CD4-positive, alpha-beta T cell treated with Interleukin-17A for 4 hours (primary cell): Measurements from ENCODE around the gene CDH1.
"Not testable (repeated sequence)": the region's sequence is repeated elsewhere in the genome, so short reads cannot be mapped to it uniquely, and the experiment has no call there.

Experiments used
- DNase-seq: peaks from one replicate; pipeline ENCODE4 v3.0.0-alpha.2; 2020; ENCODE audit warnings: mixed read lengths

CDH1 gene

DNA sequence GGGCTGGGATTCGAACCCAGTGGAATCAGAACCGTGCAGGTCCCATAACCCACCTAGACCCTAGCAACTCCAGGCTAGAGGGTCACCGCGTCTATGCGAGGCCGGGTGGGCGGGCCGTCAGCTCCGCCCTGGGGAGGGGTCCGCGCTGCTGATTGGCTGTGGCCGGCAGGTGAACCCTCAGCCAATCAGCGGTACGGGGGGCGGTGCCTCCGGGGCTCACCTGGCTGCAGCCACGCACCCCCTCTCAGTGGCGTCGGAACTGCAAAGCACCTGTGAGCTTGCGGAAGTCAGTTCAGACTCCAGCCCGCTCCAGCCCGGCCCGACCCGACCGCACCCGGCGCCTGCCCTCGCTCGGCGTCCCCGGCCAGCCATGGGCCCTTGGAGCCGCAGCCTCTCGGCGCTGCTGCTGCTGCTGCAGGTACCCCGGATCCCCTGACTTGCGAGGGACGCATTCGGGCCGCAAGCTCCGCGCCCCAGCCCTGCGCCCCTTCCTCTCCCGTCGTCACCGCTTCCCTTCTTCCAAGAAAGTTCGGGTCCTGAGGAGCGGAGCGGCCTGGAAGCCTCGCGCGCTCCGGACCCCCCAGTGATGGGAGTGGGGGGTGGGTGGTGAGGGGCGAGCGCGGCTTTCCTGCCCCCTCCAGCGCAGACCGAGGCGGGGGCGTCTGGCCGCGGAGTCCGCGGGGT, at the start of gene CDH1:
CDH1 (plus strand) TSS at position 247 of the 684 bp plus-strand sequence; CDS start at position 371, 124 bp downstream.
- peak; percentile 34 for DNase-seq

DNA sequence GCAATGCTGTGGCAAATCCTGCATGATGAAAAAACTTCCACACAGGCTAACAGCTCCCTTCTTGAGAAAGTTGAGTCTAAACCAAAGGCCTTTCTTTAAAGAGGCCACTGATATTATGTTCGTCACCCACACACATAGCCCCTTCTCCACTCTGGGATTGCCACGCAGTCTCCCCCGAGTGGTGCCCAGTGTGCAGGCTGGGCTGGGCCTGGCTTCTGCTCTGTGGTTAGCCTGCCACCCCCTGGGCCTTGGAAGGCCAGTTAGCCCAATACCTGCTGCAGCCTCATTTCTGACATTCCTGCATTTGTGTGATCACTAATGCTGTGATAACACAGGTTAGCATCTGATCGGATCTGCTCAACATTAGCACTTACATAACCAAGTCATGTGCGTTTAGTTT, 47.2 kb upstream of the CDH1 start:
- no peak for DNase-seq

DNA sequence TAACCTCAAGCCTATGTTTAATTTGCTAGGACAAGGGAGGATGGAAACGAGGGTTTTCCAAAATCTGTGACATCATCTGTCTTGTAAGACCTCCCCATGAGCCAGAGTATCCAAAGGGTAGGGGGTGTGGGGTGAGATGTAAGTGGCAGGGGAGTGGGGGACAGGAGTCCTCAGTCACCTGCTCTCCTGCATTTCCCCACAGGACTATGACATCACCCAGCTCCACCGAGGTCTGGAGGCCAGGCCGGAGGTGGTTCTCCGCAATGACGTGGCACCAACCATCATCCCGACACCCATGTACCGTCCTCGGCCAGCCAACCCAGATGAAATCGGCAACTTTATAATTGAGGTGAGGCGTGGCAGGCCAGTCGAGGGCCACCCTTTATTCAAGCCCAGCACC, 41.5 kb upstream of the CDH1 start:
- no peak for DNase-seq

DNA sequence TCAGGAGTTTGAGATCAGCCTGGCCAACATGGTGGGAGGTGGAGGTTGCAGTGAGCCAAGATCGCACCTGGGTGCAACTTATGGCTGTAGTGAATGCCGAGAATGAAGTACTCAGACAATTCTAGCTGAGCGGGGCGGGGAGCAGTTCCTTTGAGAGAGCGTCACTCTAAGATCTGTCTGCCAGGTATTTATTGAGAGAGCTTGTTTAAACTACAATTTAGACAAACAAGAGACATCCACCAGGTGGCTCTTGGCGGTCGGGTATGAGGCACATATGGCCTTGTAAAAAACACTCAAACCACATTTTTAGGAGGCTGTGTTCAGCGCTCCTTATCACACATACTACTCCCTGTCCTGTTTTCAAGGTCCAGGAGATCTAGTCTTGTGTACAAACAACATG, 40.6 kb upstream of the CDH1 start:
- DNase-seq: no peak

DNA sequence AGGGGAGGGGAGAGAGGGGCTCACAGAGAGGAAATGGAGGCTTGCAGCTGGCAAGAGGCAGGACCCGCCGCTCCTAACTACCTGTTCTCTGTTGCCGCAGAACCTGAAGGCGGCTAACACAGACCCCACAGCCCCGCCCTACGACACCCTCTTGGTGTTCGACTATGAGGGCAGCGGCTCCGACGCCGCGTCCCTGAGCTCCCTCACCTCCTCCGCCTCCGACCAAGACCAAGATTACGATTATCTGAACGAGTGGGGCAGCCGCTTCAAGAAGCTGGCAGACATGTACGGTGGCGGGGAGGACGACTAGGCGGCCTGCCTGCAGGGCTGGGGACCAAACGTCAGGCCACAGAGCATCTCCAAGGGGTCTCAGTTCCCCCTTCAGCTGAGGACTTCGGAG, 39.0 kb upstream of the CDH1 start:
- no peak for DNase-seq

DNA sequence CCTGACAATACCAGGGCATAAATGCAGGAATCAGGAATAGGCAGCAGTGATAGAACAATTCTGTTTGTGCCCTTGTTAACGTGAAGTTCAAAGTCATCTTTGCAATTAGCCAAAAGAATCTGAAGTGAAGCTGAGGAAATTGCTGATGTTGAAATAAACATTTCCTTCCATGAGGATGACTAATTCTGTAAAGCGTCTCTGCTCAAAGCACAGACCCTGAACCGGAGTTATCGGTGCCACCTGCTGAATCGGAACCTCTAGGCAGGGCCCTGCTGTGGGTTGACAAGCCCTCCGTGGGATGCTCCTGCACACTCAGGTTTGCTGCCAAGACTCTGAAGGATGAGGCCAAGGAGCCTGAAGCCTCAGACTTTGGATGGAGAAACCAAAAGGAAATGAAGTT, 37.0 kb upstream of the CDH1 start:
- DNase-seq: no peak

DNA sequence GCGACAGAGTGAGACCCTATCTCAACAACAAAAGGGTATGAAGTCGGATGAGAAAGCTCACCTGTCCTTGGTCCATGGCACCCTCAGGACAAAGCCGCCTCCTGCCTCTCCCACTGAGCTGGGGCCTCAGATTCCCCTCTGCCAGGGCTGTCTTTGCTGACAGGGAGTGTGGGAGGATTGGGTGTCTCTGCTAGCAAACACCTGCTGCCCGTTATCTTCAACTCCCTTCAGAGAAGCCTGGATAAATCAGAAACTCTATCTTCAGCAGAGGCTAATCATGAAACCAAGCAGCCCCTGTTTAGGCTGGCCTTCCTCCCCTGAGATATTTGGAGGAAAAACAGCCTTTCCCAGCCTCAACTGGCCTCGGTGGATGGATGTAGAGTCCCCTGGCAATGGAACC, 36.3 kb upstream of the CDH1 start:
- no peak for DNase-seq

DNA sequence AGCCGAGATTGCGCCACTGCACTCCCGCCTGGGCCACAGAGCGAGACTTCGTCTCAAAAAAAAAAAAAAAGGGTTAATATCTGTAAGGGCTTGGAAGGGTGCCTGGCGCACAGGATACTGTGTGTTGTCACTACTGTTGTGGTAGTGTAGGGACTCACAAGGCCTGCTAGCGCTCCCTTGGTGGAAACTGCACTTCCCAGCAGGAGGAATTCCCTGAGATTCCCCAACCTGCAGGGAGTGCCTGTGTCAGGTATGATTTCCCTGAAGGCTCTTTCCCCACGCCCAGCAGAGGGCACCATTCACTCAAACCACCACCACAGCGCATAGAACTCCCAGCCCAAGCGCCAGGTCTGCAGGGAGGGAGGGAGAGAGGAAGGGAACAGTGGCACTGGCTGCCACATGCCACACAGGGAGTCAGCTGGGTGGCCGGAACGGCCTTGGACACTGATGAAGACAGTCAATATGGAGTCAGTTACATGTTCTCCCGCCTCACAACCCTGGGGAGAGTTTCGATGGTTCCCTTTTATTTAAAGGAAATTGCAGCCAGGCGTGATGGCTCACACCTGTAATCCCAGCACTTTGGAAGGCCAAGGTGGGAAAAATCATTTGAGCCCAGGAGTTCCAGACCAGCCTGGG, 32.7 kb upstream of the CDH1 start:
- peak; percentile 63 for DNase-seq

DNA sequence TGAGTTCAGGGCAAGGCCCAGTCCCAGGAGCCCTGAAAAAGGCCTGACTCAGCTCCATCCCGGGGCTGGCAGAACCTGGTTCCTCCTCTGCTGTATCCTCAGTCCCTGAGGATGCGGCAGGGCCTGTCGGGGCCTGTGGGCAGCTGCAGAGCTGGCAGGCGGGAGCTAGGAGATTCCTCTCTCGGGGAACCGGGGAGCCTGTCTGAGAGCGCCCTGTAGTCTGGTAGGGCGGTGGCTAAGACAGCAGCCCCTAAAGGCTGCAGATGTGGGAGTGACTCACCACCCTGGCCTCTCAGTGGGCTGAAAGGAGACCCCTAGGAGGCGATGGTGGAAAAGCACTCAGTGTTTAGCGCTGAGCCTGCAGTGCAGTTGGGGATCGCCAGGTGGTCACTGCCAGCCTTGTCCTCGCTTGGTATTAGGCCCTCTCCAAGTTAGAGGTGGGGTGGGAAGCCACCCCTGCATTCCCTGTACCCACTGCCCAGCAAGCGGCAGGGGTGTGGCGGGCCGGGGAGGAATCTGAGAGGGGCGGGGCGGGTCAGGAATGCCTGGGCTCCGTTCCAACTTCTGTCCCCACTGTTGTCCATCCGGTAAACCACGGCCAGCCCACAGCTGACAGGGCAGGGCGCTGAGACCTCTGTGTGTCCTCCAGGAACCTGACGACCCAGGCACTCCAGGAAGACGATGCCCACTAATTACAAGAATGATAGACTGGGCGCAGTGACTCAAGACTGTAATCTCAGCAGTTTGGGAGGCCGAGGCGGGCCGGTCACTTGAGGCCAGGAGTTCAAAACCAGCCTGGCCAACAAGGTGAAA, 29.5 kb upstream of the CDH1 start:
- no peak for DNase-seq

DNA sequence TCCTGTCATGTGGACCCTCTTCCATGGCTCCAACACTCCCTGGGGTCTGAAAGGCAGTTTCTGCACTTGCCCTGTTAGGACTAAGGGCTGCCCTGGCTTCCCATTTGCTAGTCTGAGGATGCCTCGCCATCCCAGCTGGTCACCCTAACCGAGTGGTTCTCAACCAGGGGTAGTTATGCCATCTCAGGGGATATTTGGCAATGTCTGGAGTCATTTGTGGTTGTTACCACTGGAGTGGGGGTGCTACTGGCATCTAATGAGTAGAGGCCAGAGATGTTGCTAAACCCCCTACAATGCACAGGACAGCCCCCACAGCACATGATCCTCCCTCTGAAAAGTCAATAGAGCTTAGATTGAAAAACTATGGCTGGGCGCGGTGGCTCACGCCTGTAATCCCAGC, 26.9 kb upstream of the CDH1 start:
- DNase-seq: no peak

DNA sequence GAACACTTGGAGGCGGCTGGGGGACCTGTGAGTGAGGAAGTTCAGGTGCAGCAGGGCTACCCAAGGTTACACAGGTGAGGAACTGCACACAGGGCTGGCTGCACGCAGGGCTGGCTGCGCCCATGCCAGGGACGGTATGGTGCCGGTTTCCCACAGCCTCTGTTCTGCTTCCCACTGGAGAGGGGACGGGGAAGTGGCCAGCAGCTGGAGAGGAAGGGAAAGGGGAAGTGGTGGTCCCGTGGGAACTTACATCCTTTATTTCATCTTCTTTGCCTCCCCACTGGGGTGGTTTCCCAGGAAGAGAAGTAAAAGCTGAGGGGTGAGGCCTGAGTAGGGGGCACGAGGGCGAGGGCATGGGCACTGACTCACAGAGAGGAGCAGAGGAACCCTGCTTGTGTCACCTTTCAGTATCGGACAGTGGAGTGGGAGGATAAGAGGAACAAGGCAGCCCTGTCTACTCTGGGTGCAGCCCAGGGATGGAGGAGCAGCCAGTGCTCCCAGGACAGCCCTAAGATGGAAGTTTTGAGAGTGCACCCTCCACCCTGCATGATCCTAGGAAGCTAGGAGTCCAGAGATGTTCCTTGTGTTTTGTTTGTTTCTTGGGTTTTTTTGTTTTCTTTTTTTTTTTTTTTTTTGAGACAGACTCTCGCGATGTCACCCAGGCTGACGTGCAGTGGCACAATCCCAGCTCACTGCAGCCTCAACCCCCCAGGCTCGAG, 25.5 kb upstream of the CDH1 start:
- DNase-seq: no peak

DNA sequence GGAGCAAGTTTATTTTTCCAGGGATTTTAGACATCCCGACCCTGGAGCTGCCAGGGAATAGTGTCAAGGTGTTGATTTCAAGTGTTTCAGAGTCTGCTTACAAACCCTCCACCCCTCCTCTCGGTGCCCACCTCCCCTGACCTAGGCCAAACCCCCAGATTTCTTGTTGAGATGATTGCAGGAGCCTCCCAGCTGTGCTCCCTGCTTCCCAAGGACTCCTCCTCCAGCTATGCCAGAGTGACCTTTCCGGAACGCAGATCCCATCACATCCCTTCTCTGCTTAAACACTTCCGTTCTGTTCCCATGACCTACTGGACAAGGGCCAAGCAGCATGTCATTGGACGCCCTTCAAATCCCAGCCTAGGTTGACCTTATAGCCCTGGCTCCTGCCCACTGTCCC, 23.7 kb upstream of the CDH1 start:
- DNase-seq: no peak

DNA sequence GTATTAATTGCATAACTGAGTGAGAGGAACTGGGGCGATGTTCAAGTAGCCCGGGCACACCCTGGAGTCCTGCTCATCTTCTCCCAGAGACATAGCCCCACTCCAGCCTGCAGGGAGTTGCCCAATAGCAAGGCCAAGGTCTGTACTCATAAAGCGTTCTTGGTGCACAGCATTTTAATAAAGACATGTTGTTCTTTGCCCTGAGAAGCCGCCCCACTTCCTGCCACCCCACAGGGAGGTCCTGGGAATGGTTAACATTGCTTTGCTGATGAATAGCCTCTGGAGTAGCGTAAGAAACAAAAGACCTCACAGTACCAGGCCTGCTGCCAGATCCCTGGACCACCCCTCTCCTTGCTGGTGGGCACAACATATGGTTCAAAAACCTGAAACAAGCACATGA, 21.6 kb upstream of the CDH1 start:
- DNase-seq: no peak

DNA sequence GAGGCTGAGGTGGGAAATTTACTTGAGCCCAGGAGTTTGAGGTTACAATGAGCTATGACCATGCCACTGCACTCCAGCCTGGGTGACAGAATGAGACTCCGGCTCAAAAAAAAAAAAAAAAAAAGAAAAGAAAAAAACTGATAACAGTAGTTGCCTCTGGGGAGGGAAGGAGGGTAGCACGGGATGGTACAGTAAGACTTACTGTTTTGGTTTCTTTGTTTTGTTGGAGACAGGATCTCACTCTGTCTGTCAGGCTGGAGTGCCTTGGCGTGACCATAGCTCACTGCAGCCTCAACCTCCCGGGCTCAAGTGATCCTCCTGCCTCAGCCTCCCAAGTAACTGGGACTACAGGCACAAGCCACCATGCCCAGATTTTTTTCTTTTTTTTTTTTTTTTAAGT, 20.6 kb upstream of the CDH1 start:
- not testable (repeated sequence) for DNase-seq

DNA sequence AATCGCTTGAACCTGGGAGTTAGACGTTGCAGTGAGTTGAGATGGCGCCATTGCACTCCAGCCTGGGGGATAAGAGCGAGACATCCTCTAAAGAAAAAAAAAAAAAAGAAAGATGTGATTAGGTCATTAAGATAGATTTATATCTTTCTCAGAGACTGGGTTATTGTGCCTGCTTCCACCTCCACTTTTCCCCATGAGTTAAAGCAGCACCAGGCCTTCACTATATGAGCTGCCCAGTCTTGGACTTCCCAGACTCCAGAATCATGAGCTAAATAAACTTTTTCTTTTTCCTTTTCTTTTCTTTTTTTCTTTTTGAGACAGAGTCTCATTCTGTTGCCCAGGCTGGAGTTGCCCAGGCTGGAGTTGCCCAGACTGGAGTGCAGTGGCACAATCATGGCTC, 19.4 kb upstream of the CDH1 start:
- DNase-seq: no peak

DNA sequence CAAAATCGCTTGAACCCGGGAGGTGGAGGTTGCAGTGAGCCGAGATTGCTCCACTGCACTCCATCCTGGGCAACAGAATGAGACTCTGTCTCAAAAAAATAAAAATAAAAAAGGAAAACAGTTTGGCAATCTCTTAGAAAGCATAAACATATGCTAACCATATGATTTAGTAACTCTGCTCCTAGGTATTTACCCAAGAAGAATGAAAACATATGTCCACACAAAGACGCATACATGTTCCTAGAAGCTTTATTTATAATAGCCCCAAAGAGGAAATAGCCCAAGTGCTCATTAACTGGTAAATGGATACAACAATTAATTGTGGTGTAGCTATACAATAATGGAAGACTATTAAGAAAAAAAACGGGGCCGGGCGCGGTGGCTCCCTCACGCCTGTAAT, 18.5 kb upstream of the CDH1 start:
- DNase-seq: no peak

DNA sequence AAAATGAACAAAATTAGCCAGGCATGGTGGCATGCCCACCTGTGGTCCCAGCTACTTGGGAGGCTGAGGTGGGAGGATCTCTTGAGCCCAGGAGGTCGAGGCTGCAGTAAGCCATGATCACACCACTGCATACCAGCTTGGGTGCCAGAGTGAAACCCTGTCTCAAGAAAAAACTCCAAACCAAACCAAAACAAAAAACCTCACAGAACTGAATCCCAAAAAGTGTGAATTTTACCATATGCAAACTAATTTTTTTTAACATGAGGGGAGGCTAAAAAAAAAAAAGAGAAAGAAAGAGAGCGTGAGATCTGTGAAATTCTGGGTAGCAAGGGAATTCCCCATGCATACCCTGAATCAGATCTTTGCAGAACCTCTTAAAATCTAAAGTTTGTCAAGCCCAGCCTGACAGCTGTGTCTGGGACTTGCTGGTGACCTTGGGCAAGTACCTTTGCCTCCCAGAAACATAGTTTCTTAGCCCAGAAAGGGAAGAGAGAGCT, 17.1 kb upstream of the CDH1 start:
- DNase-seq: no peak

DNA sequence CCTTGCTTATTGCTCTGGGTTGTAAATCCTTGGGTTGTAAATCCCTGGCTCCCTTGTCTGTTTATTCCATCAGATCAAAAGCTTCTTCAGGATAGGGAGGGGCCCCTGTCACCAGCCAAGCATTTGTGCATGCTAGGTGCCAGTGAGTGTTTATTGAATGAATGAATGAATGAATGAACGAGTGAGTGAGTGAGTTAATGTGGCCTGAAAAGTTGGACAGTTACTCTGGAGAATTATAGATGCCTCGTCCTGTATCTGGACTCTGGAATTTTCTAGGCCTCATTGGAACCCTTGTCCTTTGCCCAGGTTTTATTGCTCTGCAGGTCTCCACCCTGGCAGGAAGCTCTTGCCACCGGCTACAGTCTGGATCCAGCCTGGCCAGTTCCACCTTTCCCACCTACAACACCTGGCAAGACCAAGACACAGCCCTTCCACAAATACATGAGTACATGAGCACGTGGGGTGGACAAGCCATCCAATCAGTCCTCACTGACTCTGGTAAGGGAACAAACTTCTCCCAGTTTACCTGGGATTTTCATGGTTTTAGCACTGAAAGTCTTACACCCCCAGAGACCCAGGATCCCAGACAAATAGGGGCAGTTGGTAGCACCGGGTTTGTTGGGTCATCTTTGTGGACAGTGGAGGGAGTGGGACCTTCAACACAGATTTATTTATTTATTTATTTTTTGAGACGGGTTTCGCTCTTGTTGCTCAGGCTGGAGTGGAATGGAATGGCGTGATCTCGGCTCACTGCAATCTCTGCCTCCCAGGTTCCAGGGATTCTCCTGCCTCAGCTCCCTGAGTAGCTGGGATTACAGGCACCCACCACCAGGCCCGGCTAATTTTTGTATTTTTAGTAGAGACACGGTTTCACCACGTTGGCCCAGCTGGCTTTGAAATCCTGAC, 14.7 kb upstream of the CDH1 start:
- DNase-seq: no peak

DNA sequence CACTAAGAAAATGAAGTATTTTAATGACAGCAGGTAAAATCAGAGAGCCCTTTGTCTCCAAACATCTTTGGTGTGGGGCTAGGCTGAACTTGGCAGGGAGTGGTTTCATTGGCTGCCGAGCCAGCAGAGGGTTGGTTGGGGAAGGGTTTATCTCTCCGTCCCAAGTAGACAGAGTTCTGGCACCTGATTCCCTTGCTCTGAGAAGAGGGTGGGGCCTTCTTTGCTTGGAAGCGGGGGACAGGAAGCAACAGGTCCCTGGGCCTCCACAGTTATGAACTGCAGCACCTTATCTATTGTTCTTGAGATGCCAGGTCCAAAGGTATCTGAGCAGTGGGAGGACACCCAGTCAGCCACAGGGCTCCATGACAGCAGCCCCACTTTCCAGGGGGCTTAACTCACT, 12.3 kb upstream of the CDH1 start:
- no peak for DNase-seq

DNA sequence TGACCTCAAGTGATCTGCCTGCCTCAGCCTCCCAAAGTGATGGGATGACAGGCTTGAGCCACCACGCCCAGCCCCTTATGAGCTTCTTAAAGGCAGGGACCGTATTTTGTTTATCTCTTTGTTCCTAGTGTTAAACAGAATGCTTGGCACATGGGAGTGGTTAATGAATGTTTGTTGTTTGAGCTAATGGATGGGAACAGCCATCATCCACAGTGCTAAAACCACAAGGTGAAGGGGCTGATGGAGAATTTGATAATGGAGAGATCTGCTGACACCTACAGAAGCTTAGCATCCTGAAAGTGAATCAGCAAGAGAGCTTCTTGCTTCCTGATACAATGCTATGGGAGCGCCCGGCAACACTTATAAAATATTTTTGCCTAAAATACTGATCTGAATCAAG, 8.6 kb upstream of the CDH1 start:
- DNase-seq: no peak

DNA sequence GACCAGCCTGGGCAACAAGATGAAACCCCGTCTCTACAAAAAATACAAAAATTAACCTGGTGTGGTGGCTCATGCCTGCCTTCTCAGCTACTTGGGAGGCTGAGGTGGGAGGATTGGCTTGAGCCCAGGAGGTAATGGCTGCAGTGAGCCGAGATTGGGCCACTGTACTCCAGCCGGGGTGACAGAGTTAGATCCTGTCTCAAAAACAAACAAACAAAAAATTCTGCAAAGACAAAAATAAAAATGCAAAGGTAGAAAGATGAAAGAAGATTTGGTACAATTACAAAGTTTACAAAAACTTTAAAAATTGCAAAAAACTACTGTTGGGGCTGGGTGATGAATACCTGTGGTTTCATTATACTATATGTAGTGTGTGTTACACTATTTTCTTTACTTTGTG, 5.5 kb upstream of the CDH1 start:
- no peak for DNase-seq

DNA sequence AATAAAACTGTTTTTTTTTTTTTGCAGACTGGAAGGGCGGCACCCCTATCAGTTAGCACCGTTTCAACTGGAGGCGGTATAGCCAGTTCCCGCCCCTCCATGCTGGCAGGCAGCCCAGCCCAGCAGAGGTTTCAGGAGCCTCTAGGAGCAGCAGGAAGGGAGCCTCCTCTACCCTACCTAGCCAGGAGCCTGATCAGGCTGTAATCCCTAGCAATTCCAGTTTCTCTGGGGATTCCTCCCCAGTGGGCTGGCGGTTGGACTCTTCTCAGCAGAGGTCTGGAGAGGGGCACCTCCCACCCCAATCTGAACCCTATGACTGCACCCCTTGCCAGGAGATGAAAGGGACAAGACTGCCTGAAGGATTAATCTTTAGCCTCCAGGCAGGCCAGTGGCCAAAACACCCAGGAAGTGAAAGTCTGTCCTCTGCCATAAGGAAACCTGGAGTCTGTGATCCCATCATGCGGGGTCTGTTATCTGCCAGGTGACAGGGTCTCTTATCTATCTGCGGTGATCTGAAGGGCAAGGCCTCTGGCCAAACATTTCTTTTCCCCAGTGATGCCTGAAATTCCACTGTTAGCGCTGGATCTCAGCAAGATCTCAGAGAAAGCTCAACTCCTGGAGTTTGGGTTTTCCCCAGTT, 4.9 kb upstream of the CDH1 start:
- no peak for DNase-seq
